HG03457 (cell line): ENCODE data around the gene RPLP1.

Source experiments
- ATAC-seq: cut with Tn5 transposase; IDR thresholded peaks from one replicate; pipeline ENCODE4 v1.9.1; 2021; ENCODE audit warnings: moderate number of reproducible peaks; ENCODE audit not compliant: unreplicated experiment

The RPLP1 gene

DNA sequence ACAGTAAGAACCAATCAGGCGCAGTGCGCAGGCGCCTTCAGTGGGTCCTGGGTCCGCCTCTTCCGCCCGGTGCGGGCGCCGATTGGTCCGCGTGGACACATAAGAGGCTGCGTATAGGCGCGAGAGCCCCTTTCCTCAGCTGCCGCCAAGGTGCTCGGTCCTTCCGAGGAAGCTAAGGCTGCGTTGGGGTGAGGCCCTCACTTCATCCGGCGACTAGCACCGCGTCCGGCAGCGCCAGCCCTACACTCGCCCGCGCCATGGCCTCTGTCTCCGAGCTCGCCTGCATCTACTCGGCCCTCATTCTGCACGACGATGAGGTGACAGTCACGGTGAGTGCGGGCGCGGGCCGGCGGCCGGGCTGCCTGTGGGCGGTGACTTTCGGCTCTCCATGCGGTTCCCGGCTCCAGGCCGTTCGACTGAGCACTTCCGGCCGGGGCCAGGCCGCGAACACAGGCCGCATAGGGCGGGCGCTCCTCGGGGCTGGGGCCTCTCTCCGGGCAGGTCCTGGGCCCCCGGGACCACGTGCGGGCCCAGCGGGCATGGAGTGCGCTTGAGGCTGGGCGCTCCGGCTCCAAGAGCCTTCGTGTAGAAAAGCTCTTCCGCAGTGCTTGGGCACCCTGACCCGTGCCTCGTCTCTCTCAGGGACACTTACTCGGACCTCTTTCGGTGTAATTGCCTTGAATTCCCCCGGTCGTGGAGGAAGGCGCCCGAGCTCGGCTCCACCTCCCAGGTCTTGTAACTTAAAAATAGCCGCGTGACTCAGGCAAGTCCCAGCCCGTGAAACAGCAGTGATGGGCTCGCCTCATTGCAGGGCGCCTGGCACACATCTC is at the start of gene RPLP1:
Gene RPLP1 (plus strand): TSS at position 127 of the 830 bp plus-strand sequence. CDS start 131 bp downstream, at position 258.
- ATAC-seq = peak; percentile 66

DNA sequence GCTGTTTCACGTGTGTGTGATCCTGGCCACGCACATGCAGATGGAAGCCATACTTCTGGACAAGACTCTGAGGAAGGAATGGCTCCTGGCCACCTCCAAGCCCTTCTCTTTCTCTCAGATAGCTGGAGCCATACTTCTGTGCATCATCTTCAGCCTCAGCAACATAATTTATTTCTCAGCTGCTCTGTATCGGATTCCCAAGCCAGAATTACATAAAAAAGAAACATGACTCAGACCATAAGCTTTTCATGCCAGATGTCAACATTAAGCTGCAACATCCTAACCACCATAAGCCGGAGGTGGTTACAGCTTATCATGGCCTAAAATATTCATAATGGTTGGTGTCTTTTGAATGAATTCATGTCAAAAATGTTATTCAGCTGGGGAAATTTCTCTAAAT is 49.0 kb upstream of the RPLP1 start:
- no peak for ATAC-seq

DNA sequence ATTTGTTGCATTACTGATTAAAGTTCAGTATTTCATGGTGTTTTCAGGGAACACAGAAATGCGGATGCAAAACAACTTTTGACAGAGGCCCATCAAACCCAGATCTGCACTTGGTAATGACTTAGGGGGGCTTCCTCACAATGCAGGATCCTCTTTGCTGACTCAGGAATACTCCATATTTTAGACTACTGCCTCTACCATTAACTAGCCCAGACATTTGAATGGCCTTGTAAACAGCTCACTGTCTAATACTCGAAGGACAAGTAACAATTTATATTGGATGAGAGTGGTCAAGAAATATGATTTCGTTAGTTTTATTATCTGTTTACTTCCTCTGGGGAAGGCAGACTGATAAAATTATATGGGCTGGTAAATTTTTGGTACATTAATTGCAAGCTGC is 47.5 kb upstream of the RPLP1 start:
- ATAC-seq = no peak

DNA sequence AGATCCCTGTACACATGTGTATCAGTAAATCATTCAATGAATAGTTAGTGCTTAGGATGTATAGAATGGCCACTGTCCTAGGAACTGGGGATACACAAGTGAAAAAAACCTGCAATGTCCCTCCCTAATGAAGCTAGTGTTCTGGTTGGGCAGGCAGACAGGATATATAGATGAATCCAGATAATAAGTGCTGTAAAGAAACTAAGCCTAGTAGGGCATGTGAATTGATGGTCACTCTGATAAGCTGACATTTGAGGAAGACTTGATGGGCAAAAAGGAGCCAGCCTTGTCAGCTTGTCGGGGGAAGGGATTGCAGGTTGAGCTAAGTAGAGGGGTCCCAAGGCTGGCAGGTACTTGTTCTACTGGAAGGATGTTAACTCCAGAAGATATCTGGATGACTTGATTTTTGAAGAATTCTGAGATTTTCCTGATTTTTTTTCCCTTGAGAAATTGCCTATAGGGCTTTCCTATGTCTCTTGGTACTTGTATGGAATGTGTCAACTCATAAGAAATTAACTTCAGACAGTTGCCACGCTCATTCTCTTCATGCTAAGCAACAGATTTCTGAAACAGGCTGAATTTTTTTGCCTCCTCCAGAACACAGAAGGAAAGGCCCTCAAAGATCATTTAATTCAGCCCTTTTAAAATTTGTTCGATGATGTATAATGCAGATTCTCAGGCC is 44.8 kb upstream of the RPLP1 start:
- ATAC-seq = no peak

DNA sequence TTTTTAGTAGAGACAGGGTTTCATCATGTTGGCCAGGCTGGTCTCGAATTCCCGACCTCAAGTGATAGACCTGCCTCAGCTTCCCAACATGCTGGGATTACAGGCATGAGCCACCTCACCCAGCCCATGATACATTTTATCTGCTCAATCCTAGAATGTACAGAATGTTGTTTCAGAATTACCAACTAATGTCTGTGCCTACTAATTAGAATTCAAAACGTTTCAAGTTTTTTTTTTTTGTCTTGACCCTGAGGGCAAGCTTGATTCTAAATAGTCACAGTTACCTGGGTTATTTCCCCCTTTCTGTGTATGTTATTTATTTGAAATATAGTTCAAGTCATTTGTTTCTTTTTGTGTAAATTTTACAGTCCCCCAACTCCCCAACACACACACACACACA is 43.8 kb upstream of the RPLP1 start:
- ATAC-seq = no peak

DNA sequence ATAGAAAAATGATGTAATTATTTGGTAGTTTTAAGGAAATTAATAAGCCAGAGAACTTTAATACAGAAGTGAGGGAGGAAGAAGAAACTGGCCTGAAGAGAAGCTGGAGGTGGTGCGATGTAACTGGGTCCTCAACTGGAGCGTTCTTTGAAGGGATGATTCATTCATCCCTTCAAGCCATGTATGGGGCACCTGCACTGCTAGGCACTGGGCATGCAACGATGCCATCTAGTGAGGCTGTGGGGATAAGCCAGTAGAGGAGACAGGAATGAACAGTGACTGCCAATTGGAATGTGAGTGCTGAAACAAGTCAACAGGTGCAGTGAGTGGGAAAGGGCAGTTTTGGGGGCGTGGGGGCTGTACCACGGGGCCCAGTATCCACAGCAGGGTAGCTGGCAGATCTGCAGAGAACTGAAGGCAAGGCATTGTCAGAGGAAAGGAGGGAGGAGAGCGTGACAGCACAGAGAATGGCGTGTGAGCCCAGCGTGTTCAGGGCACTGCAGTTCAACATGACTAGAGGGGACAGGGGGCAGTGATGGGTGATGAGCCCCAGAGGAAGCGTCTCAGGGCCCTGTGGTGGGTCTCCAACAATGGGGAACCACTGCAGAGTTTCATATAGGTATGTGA is 42.3 kb upstream of the RPLP1 start:
- no peak for ATAC-seq

DNA sequence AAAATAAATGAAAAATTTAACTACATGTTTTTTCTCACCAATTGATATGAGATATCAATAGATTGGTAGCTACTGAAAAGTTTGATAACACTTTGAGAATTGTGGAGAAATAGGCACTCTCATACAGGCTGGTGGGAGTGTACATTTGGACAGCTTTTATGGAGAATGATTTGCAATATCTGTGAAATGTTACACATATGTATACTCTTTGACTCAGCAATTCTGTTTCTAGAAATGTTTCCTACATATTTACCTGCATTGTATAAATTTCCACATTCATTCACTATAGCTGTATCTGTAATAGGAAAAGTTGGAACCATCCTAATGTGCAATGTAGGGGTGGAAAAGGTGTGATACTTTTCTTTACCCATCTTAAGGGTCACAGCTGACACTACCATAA is 40.3 kb upstream of the RPLP1 start:
- no peak for ATAC-seq

DNA sequence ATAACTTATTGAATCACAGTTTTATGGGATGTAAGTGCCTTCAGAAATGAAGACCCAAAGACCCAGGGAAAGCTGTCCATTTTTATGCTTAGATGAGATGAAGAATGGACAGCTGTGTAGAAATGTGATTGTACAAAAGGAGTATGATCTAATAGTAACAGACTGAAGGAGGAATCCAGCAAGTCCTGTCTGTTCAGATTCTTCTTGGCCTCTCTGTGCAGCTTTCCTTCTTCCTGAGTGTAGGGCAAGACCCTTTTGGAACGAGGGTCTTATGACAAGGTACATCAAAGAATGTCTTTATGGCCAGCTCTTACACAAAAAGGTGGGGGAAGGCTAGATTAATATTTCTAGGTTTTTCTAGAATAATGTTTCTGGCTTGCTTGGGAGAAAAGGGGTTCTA is 39.9 kb upstream of the RPLP1 start:
- no peak for ATAC-seq

DNA sequence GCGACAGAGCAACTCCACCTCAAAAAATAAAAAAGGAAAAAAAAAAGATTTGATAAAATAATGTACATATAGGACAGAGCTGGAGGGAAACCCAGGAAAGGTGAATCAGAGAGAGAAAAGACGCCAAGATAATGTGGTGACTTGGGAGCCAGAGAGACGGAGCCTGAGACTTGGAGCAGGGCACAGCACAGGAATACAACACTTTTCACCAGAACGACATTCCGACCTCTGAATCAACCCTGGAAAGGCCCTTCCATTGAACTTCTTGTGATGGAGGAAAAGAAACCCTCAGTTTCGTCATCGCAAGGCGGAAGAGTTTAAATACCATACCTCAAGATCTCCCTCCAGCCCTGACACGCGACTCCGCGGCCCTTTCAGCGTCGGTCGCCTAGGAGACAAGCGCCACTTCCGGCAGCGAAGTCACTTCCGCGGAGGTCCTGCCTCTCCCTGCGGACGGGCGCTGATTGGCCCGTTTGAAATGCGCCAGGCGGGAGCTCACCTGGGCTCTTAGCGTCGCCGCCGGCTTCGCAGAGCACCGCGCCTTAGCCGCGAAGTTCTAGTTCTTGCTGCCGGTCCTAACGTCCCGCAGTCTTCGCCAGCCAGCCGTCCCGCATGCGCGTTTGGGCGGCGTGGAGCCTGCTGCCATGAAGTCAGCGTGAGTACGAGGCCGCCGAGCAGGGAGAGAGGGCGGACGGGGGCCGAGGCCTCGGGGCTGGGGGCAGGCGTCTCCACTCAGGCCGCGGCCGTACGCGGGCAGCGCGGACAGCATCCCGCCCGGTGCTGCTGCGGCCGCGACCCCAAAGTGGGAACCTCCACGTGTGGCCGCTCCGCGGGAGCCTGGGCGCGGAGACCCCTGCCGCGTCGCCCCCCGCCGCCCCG is 38.6 kb upstream of the RPLP1 start, which contains the start of gene KIF23:
Gene KIF23 (plus strand): TSS at position 528 of the 879 bp plus-strand sequence. CDS start 117 bp downstream, at position 645.
- peak; percentile 82 for ATAC-seq

DNA sequence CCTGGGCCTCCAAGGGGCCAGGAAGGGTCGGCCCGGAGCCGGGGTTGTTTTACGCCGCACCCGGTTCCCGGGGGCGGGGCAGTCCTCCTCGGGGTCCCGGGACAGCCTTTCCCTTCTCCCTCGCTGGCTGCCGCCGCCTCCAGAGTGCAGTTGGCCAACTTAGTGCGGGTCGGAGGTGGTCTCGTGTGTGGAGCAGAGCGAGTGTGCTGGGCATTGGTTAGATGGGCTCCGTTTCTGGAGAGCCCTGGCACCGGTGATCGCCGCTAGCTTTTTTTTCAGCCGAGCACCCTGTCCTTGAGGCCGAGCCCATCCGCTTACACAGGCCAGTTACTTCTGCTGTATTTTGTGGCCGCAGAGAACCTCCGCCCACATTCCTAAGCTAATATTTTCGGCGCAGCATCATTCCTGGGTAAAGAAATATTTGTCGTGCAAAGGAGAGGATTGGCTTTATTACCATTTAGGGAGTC is 37.9 kb upstream of the RPLP1 start:
- ATAC-seq = peak; percentile 4

DNA sequence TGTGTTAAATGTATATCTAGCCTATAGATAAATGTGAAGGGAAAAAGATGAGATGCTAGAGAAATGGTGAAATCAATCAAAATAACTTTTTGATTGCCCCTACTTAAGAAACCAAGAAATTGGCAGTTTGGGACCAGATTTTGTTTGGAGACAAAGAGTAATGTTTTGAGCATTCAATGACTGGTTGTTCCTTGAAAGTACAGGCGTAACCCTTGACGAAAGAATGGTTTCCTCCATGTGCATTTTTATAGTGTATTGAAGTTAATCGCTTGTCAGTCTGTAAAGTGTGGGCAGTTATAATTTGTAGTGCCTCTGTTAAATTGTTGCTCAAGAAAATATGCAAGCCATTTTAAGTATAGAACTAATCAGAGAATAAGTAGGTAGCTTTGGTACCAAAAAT is 37.2 kb upstream of the RPLP1 start:
- ATAC-seq = no peak

DNA sequence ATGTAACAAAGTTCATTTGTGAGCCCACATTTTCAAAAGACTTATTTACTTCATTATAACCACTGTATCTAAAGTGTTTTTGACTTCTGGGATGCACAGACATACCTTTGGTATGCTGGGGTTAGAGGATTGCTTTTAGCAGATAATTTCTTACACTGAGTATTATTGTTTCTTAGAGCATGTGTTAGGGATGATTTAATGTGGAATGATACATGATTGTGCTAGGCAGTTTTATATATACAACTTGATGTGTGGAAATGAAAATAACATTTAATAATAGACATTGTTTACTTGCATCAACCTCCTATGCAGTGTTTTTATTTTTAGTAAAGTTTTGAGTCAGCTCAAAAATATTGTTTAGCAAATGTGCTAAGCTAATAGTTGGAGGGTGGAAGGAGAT is 35.0 kb upstream of the RPLP1 start:
- ATAC-seq = no peak

DNA sequence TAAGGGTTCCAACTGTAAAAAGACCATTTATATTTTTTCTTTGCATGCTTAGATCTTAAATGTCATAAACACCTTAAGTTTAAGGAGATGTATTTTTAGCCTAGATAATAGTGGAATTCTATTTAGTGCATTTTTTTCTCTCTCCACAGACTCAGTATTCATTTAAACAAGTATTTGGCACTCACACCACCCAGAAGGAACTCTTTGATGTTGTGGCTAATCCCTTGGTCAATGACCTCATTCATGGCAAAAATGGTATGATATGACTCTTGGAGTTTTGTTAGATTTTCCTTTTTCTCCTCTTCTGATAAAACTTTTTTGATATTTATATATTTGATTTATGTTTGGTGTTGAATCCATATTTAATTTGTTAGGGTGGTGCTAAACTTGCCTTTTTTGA is 31.1 kb upstream of the RPLP1 start:
- no peak for ATAC-seq

DNA sequence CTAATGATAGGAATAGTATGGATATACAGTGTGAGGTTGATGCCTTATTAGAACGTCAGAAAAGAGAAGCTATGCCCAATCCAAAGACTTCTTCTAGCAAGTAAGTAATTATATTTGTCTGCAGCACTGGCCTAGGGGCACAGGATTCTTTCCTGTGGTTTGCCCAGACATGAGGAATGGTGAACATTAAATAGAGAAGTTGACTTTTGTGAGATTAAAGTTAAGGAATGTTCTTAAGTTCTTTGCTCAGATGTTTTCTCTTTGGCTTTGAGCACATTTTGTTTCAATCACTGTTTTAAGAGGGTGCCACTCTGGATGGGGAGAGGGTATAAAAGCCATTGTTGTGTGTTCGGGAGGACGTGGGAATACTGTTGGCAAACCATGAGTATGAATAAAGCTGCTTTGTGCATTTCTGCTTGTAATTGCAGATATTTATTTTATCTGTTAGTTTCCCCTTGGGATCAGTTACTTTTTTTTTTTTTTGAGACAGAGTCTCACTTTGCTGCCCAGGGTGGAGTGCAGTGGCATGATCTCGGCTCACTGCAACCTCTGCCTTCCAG is 30.2 kb upstream of the RPLP1 start:
- ATAC-seq = no peak

DNA sequence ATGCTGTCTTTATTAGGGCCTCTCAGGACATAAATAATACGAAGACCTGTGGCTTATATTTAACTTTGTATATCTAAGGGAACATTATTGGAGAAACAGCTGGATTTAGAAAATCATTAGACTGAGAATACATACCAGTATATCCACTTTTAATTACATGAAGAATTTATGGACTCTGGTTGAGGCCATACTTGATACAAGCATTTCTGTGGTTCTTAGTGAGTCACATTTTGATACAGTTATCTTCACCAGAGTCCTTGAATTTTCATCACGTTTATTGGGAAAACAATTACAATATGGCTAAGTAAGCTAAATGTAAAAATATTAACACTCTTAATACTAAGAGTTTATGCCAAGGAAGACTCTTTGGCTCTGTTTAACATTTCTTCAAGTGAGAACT is 28.6 kb upstream of the RPLP1 start:
- no peak for ATAC-seq

DNA sequence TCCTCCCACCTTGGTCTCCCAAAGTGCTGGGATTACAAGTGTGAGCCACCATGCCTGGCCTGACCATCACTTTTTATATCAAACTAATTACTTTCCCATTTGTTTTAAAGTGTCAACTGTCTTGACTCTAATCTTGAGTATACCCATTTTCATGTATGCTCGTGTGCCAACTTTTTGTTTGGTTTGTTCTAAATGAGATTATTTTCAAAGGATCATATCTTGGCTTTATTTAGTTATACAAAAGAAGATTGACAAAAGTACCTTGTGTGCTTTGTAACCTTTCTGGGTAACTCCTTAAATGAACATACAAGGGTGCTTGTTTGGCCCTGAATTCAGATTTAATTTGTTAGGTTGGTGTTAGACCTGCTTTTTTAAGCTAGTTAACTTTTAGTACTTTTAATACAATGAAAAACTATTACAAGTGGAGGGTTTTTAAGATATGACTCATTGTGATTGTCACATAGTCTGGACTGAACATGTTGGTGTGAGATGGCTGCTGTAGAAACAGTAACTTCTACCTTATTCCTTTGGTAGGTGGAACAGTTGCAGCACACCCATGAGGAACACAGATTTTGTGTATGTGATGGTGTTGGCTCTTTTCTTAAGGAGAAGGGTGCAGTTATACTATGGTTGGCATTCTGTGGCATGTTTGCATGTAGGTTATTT is 27.7 kb upstream of the RPLP1 start:
- ATAC-seq = no peak

DNA sequence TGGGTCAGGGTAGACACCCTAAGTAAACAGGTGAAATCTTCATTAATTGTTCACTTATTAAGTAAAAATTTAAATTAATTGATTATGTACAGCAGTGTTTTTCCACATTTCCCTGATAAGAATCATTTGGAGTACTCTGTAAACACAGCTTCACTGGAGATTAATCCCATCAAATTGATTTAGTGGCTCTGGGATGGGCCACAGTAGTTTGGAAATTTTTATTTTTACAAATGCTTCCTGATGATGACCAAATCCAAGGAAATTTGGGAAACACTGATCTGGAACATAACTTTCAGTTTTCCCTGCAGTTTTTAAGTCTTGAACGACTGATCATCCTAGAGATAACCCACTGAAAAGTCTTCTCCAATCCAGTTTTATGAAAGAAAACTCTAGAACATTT is 18.8 kb upstream of the RPLP1 start:
- ATAC-seq = no peak

DNA sequence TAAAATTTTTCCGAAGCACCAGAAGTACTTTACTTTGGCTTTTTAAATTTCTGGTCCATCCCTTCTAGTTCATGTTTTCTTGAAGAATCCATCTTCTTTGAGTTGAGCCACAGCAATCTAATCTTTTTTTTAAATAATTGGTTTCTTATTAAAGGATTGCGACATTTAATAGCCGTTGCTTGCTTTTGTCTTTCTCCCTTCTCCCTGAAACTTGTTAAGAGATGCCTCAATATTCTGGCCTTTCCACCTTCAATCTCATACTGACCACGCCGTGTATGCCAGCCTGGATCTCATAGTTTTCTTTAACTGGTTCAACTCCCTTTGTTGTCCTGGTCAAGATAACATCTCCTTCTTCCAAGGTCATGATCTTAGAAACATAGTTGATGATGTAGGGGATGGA is 18.4 kb upstream of the RPLP1 start:
- no peak for ATAC-seq

DNA sequence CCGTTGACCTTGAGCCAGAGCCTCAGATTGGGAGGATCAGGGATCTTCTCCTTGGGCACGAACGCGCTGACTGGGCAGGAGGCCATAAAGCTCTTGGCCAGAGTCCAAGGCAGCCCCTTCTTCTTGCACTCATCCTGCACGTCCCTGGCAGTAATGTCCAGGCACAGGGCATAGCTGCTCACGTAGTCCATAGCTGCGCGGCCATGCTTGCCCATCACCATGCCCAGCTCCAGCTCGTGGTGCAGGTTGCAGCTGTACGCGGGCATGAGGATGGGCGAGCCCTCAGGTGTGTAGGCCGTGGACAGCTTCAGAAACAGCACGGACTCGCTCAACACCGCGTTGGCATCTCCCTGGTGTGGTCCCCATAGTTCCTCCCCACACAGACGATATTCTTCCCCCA is 17.9 kb upstream of the RPLP1 start:
- ATAC-seq = no peak

DNA sequence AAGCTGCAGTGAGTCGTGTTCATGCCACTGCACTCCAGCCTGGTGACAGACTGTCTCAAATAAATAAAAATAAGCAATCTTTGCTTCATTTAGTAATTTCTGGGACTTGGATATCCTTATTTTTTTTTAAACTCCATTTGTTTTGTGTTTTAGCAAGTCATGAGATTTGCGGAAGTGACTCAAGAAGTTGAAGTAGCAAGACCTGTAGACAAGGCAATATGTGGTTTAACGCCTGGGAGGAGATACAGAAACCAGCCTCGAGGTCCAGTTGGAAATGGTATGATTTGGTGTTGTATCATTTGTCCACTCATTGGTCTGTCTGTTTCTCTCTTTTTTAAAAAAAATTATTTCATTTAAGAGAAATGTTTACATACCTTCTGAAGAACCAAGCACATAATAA is 16.6 kb upstream of the RPLP1 start:
- ATAC-seq = no peak
